Pancreas (tissue), 10 donors: ENCODE measurements around the gene PRIMA1. TPM values are rescaled to one million over a fixed set of nuclear protein-coding genes. Genes with fewer than 3 reads are reported as not detected.
"Not testable (repeated sequence)": the region's sequence is repeated elsewhere in the genome, so short reads cannot be mapped to it uniquely, and the experiment has no call there.

ENCODE experiments used
- ATAC-seq, 4 donors: fragments of 200-7000 bp; cut with Tn5 transposase; one replicate each; pipeline versions ENCODE4 v1.8.0 to v1.9.1; 2020; ENCODE audit warnings: mild to moderate bottlenecking in 4 of 4, moderate library complexity in 4 of 4
- DNase-seq, 6 donors: peaks; one replicate each; pipeline ENCODE4 v3.0.0-alpha.2; 2020
- FAIRE-seq: peaks from 2 replicates; lab custom pipeline; 2012; peaks lifted over from hg19 to GRCh38; lab: Jason Lieb, UNC
- H3K27ac ChIP-seq, 4 donors: fragments of 200-600 bp; sonication (generic); 1 replicate in 3 of 4; 2 replicates in 1 of 4; pipeline versions ENCODE4 v1.5.0 to v1.8.0; 2020
- H3K27me3 ChIP-seq, 4 donors: fragments of 200-600 bp; one replicate each; pipeline ENCODE4 v1.8.0; 2021
- H3K36me3 ChIP-seq, 3 donors: fragments of 200-600 bp; sonication (generic) in 1 of 3; one replicate each; pipeline versions ENCODE4 v1.5.0 to v1.8.0; 2020 to 2021
- H3K4me1 ChIP-seq, 3 donors: fragments of 200-600 bp; one replicate each; pipeline ENCODE4 v1.8.0; 2021
- H3K4me3 ChIP-seq, 4 donors: fragments of 200-600 bp; sonication (generic) in 2 of 4; one replicate each; pipeline versions ENCODE4 v1.5.0 to v1.8.0; 2020 to 2021
- H3K9me3 ChIP-seq, 4 donors: fragments of 200-600 bp; one replicate each; pipeline ENCODE4 v1.8.0; 2021
- WGBS, 2 donors: extraction: QIAGEN DNeasy Blood & Tissue Kit; methylation state at CpG; one replicate each; pipeline ENCODE4 v1.1.7; 2013; 5-methylcytosine and 5-hydroxymethylcytosine counted together
- intact Hi-C, 3 donors: fragments of 100-400 bp; cut with DNase I; formaldehyde crosslinking; loops; one replicate each; pipeline versions ENCODE4 v1.11.1 to v1.14.2; 2022
- polyA plus RNA-seq, 2 donors: library from polyadenylated mRNA; stranded (reverse); fragments of 200-250 nt; gene quantifications; one replicate each; pipeline ENCODE4 v1.2.3, GENCODE V29; 2013
- total RNA-seq, 6 donors: library from RNA; stranded (reverse); fragmentation: NEBNext Ultra II Directional in 4 of 6; extraction: Animal tissue kit (Norgen Biotek cat#: 25700) in 4 of 6; gene quantifications; one replicate each; pipeline versions ENCODE4 v1.2.1 to v1.2.4, GENCODE V29; 2021 to 2023
- TF ChIP-seq, protein P1 (sequence below), 4 donors: fragments of 200-600 bp; sonication (generic) in 3 of 4; IDR thresholded peaks; one replicate each; pipeline versions ENCODE4 v1.5.0 to v1.8.0; 2021; ENCODE audit warnings: antibody characterized with exemption in 4 of 4
- donor health status: healthy with polysubstance abuse.
- donor health status: DM: no; HTN: no; CAD: no; lungs with moderate emphysema.
- donor health status: DM: no; HTN: no; CAD: no.
- donor health status: control.
- donor health status: control.
- donor health status: Bipolar disorder and iron deficiency.
- donor health status: DM: yes; HTN: yes; CAD: no.
- donor health status: DM: no; HTN: no; CAD: no.
- donor health status: DM: no; HTN: no; CAD: no.
- donor health status: DM: yes; HTN: yes; CAD: no.

The PRIMA1 gene
- total and polyA plus RNA-seq, 8 donors, result 0.27 to 0.61 (median 0.33) TPM

GRCh38 chr14:93818857-93819256 is 30.6 kb upstream of the PRIMA1 start:
- TF ChIP-seq, protein P1, sequence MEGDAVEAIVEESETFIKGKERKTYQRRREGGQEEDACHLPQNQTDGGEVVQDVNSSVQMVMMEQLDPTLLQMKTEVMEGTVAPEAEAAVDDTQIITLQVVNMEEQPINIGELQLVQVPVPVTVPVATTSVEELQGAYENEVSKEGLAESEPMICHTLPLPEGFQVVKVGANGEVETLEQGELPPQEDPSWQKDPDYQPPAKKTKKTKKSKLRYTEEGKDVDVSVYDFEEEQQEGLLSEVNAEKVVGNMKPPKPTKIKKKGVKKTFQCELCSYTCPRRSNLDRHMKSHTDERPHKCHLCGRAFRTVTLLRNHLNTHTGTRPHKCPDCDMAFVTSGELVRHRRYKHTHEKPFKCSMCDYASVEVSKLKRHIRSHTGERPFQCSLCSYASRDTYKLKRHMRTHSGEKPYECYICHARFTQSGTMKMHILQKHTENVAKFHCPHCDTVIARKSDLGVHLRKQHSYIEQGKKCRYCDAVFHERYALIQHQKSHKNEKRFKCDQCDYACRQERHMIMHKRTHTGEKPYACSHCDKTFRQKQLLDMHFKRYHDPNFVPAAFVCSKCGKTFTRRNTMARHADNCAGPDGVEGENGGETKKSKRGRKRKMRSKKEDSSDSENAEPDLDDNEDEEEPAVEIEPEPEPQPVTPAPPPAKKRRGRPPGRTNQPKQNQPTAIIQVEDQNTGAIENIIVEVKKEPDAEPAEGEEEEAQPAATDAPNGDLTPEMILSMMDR (IDR thresholded peaks at IDR 0.05), result no peak
- Histone ChIP-seq H3K4me1 (no peaks in the 10 kb centered on the region), H3K4me3 (no peak overlapping the region), H3K27ac (no peak overlapping the region), H3K36me3 (no peaks in the 10 kb centered on the region), H3K27me3 (no peaks in the 10 kb centered on the region), H3K9me3 (no peaks in the 10 kb centered on the region)
- ATAC-seq, result no peak
- FAIRE-seq, result no peak
- WGBS, 2 donors, result 73 to 82% methylated on average over 10 of the region's 10 CpGs
- DNase-seq, result no peak
- intact Hi-C loops, result no loop called here

DNA sequence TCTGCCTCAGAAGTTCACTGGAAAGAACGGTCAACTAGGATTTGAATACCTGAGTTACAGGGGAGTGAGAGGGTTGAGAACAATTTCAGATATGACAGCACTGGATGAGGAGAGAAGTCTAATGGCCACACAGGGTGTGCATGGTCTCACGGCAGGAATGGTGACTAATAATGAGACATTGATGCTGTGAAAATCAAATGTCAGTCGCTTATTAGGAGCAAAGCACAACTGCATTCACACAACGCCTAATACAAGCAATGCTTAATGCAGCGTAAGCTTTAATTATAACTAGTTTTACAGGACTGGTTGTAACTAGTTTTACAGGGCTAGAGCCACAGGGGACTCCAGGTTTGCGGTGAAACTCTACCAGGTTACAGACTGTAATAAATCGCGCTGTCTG is 23.4 kb upstream of the PRIMA1 start:
- no peak overlapping the region for H3K4me3 ChIP-seq
- no peaks in the 10 kb centered on the region for H3K4me1 ChIP-seq
- H3K36me3 ChIP-seq, result no peaks in the 10 kb centered on the region
- TF ChIP-seq, protein P1 (IDR thresholded peaks at IDR 0.05), result no peak
- no peaks in the 10 kb centered on the region for H3K9me3 ChIP-seq
- DNase-seq (no peak), FAIRE-seq (no peak), ATAC-seq (no peak)
- 69 to 81% methylated on average over 8 of the region's 8 CpGs for WGBS, 2 donors
- H3K27ac ChIP-seq, result no peak overlapping the region
- intact Hi-C loops, result no loop called here
- H3K27me3 ChIP-seq, result no peaks in the 10 kb centered on the region

DNA sequence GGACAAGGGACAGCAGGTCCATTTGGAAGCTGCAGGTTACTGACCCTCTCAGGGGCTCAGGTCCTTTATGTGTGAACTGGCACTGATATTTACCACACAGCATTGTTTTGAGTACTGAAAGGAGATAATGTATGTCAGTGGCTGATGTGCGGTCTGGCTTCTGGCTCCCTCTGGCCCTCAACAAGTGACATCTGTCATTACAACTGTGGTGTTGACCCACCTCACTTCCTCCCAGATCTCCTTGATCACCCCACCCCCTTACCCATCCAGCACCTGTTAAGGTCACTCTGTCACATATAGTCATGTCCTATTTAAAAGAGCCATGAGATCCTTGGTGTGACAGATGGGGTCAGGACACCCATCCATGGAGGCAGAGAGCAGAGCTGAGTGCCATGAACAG is 22.7 kb upstream of the PRIMA1 start:
- WGBS, 2 donors, result 90 to 93% methylated on average over 1 of the region's 1 CpG
- intact Hi-C loops, result no loop called here

DNA sequence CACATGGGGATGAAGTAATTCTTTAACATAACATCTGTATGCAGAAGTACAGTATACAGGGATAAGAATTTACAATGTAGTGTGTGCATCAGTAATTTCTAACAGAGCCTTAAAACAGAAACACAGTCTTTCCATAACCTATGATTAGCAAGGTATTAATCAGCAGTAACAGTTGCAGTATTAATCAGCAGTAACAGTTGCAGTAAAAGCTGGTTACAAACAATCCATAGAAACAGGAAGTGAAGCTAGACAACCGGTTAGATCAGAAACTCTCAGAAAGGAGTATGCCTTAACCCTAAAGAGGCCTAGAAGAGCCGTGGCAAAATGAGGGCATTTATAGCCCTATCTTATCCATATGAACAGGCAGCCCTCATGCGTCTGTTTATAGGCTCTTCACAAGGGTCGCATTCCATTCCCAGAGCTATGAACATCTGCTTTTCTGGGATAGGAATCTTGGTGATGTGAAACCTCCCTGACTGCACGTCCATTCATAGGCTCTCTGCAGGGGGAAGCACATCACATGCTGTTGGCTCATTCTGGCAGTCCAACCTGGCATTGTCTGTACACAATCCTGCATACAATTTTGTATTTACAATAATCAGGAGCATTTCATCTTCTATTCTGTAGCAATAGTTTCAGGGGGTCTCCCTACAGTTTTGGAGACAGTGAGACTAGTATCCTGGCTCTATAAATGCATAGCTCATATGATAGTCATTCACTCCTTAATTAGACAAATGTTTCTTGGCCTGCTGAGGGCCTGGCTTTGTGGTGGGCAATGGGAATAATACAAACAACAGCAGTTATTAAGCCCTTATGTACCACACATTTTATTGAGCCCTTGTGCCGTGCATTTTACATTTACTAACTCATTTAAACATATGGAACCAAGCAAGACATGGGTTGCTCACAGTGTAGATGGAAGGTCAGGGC is 21.5 kb upstream of the PRIMA1 start:
- FAIRE-seq, H3K27me3 ChIP-seq, ATAC-seq, H3K4me3 ChIP-seq, DNase-seq, H3K36me3 ChIP-seq, H3K4me1 ChIP-seq, H3K9me3 ChIP-seq, intact Hi-C loops, H3K27ac ChIP-seq: not testable (repeated sequence)
- 57 to 60% methylated on average over 6 of the region's 6 CpGs for WGBS, 2 donors

More for the DNA sequence above, 22.7 kb upstream of the PRIMA1 start:
- Histone ChIP-seq H3K4me3 (no peak overlapping the region), H3K36me3 (no peaks in the 10 kb centered on the region), H3K4me1 (no peaks in the 10 kb centered on the region), H3K27ac (no peak overlapping the region), H3K27me3 (no peaks in the 10 kb centered on the region), H3K9me3 (no peaks in the 10 kb centered on the region)
- TF ChIP-seq, protein P1 (IDR thresholded peaks at IDR 0.05), result no peak
- no peak for DNase-seq
- no peak for ATAC-seq
- no peak for FAIRE-seq

- intact Hi-C loops, result no loop called here
- no peak for ATAC-seq
- no peak for FAIRE-seq
Measured at GRCh38 chr14:93804654-93805053, 16.4 kb upstream of the PRIMA1 start.

More at GRCh38 chr14:93804654-93805053, 16.4 kb upstream of the PRIMA1 start:
- H3K4me1 ChIP-seq, result no peaks in the 10 kb centered on the region
- no peak for DNase-seq
- no peak overlapping the region for H3K27ac ChIP-seq
- H3K4me3 ChIP-seq, result no peak overlapping the region
- no peaks in the 10 kb centered on the region for H3K36me3 ChIP-seq
- H3K9me3 ChIP-seq, result no peaks in the 10 kb centered on the region
- no peaks in the 10 kb centered on the region for H3K27me3 ChIP-seq
- 51 to 53% methylated on average over 9 of the region's 9 CpGs for WGBS, 2 donors
- TF ChIP-seq, protein P1 (IDR thresholded peaks at IDR 0.05), result no peak
